Measurements from ENCODE around the gene SLC2A1. TPM values are rescaled to one million over a fixed set of nuclear protein-coding genes. Genes with fewer than 3 reads are reported as not detected.

SLC2A1 gene
- total and polyA plus RNA-seq, 11 donors: 10.6 to 196 (median 29.9) TPM

- DNase-seq (no peak), ATAC-seq (no peak)
- no peaks in the 10 kb centered on the region for H3K27me3 ChIP-seq
- TF ChIP-seq POLR2A (IDR thresholded peaks at IDR 0.05): no peak
- TF ChIP-seq, protein P1, sequence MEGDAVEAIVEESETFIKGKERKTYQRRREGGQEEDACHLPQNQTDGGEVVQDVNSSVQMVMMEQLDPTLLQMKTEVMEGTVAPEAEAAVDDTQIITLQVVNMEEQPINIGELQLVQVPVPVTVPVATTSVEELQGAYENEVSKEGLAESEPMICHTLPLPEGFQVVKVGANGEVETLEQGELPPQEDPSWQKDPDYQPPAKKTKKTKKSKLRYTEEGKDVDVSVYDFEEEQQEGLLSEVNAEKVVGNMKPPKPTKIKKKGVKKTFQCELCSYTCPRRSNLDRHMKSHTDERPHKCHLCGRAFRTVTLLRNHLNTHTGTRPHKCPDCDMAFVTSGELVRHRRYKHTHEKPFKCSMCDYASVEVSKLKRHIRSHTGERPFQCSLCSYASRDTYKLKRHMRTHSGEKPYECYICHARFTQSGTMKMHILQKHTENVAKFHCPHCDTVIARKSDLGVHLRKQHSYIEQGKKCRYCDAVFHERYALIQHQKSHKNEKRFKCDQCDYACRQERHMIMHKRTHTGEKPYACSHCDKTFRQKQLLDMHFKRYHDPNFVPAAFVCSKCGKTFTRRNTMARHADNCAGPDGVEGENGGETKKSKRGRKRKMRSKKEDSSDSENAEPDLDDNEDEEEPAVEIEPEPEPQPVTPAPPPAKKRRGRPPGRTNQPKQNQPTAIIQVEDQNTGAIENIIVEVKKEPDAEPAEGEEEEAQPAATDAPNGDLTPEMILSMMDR (IDR thresholded peaks at IDR 0.05): no peak
- H3K36me3 ChIP-seq: no peaks in the 10 kb centered on the region
- intact Hi-C loops (cut with DNase I): no loop called here
- no peaks in the 10 kb centered on the region for H3K9me3 ChIP-seq
- no peak overlapping the region for H3K4me3 ChIP-seq
- WGBS, 4 donors: 94 to 100% (median 99%) methylated on average over 1 of the region's 1 CpG
- no peak overlapping the region for H3K27ac ChIP-seq
- no peaks in the 10 kb centered on the region for H3K4me1 ChIP-seq
These were observed 41.6 kb upstream of the SLC2A1 start for GRCh38 chr1:43000271-43000670.

DNA sequence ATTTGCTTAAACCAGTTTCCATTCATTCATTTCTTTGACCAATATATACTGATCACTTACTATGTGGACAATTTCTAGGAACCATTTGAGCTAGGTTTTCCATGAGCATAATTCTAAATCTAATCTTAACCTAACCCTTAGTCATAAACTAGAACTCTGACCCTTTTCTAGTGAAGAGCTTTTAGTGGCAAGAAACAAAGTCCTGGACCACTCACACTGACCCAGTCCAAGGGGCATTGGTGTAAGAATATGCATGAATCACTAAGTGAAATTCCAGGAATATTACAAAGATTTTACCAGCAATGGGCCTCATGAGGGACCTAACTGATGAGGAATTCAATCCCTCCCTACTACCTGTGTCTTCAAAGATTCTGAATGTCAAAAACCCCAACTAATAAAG is 40.6 kb upstream of the SLC2A1 start:
- DNase-seq (no peak), ATAC-seq (no peak)
- no peak overlapping the region for H3K27ac ChIP-seq
- H3K27me3 ChIP-seq: no peaks in the 10 kb centered on the region
- TF ChIP-seq POLR2A (IDR thresholded peaks at IDR 0.05): no peak
- TF ChIP-seq, protein P1 (IDR thresholded peaks at IDR 0.05): no peak
- intact Hi-C loops (cut with DNase I): no loop called here
- no peaks in the 10 kb centered on the region for H3K36me3 ChIP-seq
- H3K9me3 ChIP-seq: no peaks in the 10 kb centered on the region
- H3K4me3 ChIP-seq: no peak overlapping the region
- no peaks in the 10 kb centered on the region for H3K4me1 ChIP-seq

DNA sequence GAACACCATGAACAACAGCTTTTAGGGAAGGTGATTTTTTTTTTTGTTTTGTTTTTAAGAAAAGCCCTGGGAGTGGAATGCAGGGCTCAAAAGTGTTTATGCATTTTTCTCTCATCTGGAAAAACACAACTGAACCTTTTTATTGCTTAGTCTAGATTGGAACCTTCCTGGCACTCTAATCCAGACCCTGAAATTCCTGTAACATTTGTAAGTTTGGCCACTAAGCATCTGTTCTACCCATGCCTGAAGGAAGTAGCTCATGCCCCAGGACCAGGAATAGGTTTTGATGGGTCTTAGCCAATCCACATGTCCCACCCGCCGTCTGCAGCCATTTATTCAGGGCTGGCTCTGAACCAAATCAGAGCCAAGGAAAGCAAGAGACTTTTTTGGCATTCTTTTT is 39.7 kb upstream of the SLC2A1 start:
- intact Hi-C loops (cut with DNase I): no loop called here
- ATAC-seq (no peak), DNase-seq (no peak)
- no peak overlapping the region for H3K27ac ChIP-seq
- H3K4me1 ChIP-seq: peaks cover 0 to 8% (median 0%) of the 10 kb centered on the region in 12 donors
- WGBS, 4 donors: 48 to 76% (median 66%) methylated on average over 2 of the region's 2 CpGs
- H3K9me3 ChIP-seq: no peaks in the 10 kb centered on the region
- TF ChIP-seq, protein P1 (IDR thresholded peaks at IDR 0.05): no peak
- no peak for TF ChIP-seq POLR2A (IDR thresholded peaks at IDR 0.05)
- H3K4me3 ChIP-seq: no peak overlapping the region
- H3K36me3 ChIP-seq: no peaks in the 10 kb centered on the region
- no peaks in the 10 kb centered on the region for H3K27me3 ChIP-seq

GRCh38 chr1:42996384-42996970 is 37.8 kb upstream of the SLC2A1 start:
- 86 to 97% (median 95%) methylated on average over 6 of the region's 6 CpGs for WGBS, 4 donors
- TF ChIP-seq POLR2A (IDR thresholded peaks at IDR 0.05): no peak
- TF ChIP-seq, protein P1 (IDR thresholded peaks at IDR 0.05): no peak
- ATAC-seq (no peak), DNase-seq (no peak)
- peaks cover 0 to 9% (median 0%) of the 10 kb centered on the region in 12 donors for H3K4me1 ChIP-seq
- no peak overlapping the region for H3K27ac ChIP-seq
- no peaks in the 10 kb centered on the region for H3K27me3 ChIP-seq
- no peaks in the 10 kb centered on the region for H3K36me3 ChIP-seq
- intact Hi-C loops (cut with DNase I): no loop called here
- no peak overlapping the region for H3K4me3 ChIP-seq
- H3K9me3 ChIP-seq: no peaks in the 10 kb centered on the region
